ENCODE results near the gene ZNF516.
A peak's percentile ranks its signal among the peaks of the same experiment; 100 is the strongest.
"Not testable (repeated sequence)": the region's sequence is repeated elsewhere in the genome, so short reads cannot be mapped to it uniquely, and the experiment has no call there.

Gene ZNF516

DNA sequence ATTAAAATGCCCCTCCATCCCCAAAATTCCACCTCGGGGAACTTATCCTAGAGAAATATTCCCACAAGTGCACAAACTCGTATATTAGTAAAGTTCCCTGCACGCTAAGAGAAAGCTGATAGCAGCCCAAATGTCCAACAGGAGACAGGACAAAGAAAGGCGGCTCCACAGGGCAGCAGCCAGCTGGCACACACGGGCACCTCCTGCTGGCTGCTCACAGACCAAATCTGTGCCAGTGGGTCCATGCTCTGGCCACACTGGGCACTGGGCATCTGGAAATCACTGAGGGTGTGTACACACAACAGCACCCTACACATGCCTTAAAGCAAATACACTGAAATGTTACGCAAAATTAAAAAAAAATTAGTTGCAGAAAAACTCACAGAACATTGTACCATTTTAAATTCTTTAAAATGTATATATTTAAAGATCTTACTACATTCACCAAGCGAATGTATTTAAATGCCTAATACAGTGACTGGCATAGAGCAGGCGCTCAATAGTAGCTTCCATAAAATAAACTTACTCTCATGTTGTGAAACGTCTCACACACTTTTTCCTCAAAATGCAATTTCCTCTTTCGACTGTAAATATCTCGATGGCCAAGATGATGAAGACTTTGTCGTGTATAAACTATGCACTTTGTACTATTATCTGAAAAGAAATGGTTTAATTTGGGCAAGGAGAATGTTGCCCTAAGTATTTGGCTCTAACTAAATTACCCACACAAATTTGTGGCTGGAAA, 19.4 kb downstream of the ZNF516 start:
- no peak overlapping the region for H3K27ac Mint-ChIP-seq

GRCh38 chr18:76474824-76475223, 20.2 kb downstream of the ZNF516 start:
- Mint-ChIP-seq H3K27ac (no peak overlapping the region), H3K4me3 (no peak overlapping the region), H3K4me1 (ENCODE audit: low read depth) (peaks cover 44% of the 10 kb centered on the region), H3K36me3 (ENCODE audit: low read depth) (no peaks in the 10 kb centered on the region), H3K9me3 (no peaks in the 10 kb centered on the region), H3K27me3 (no peaks in the 10 kb centered on the region)
- no peak for DNase-seq

More for the DNA sequence above, 19.4 kb downstream of the ZNF516 start:
- no peaks in the 10 kb centered on the region for H3K9me3 Mint-ChIP-seq
- no peaks in the 10 kb centered on the region for H3K36me3 Mint-ChIP-seq (ENCODE audit: low read depth)
- DNase-seq: no peak
- no peaks in the 10 kb centered on the region for H3K27me3 Mint-ChIP-seq
- no peak overlapping the region for H3K4me3 Mint-ChIP-seq
- peaks cover 41% of the 10 kb centered on the region for H3K4me1 Mint-ChIP-seq (ENCODE audit: low read depth)

GRCh38 chr18:76473521-76473920, 21.5 kb downstream of the ZNF516 start:
- H3K9me3 Mint-ChIP-seq; H3K4me3 Mint-ChIP-seq; H3K36me3 Mint-ChIP-seq (ENCODE audit: low read depth); DNase-seq; H3K27me3 Mint-ChIP-seq; H3K27ac Mint-ChIP-seq: not testable (repeated sequence)
- peaks cover 48% of the 10 kb centered on the region for H3K4me1 Mint-ChIP-seq (ENCODE audit: low read depth)

GRCh38 chr18:76472829-76473228, 22.2 kb downstream of the ZNF516 start:
- no peaks in the 10 kb centered on the region for H3K27me3 Mint-ChIP-seq
- peaks cover 51% of the 10 kb centered on the region for H3K4me1 Mint-ChIP-seq (ENCODE audit: low read depth)
- no peak overlapping the region for H3K27ac Mint-ChIP-seq
- DNase-seq: no peak
- no peaks in the 10 kb centered on the region for H3K36me3 Mint-ChIP-seq (ENCODE audit: low read depth)
- no peak overlapping the region for H3K4me3 Mint-ChIP-seq
- no peaks in the 10 kb centered on the region for H3K9me3 Mint-ChIP-seq

DNA sequence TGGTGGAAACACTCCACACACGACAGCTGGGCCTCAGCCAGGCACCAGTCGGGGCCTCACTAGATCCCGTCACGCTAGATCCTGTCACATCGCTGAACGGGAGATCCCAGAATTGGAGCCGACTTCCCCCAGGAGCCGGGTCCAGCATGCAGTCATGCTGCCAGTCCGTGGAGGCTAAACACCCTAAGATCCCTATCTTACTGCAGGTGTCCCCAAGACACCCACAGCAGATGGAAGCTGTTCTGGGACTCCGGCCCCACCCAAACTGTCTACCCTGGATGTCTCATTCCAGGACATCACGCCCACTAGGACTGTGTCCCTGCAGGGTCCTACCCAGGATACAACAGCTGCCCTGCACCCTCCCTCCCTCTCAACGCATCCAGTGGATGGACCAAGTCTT, 23.4 kb downstream of the ZNF516 start:
- H3K4me1 Mint-ChIP-seq (ENCODE audit: low read depth): peaks cover 48% of the 10 kb centered on the region
- no peak for DNase-seq
- H3K27ac Mint-ChIP-seq: no peak overlapping the region
- no peaks in the 10 kb centered on the region for H3K36me3 Mint-ChIP-seq (ENCODE audit: low read depth)
- no peaks in the 10 kb centered on the region for H3K9me3 Mint-ChIP-seq
- H3K4me3 Mint-ChIP-seq: no peak overlapping the region
- no peaks in the 10 kb centered on the region for H3K27me3 Mint-ChIP-seq

- H3K27me3 Mint-ChIP-seq: no peaks in the 10 kb centered on the region
- H3K27ac Mint-ChIP-seq: peak overlapping the region; percentile 4
- H3K4me1 Mint-ChIP-seq (ENCODE audit: low read depth): peaks cover 28% of the 10 kb centered on the region
- H3K9me3 Mint-ChIP-seq: no peaks in the 10 kb centered on the region
- peak overlapping the region; percentile 69 for H3K4me3 Mint-ChIP-seq
- no peaks in the 10 kb centered on the region for H3K36me3 Mint-ChIP-seq (ENCODE audit: low read depth)
- no peak for DNase-seq
Measured at GRCh38 chr18:76468345-76469304, 26.4 kb downstream of the ZNF516 start.

DNA sequence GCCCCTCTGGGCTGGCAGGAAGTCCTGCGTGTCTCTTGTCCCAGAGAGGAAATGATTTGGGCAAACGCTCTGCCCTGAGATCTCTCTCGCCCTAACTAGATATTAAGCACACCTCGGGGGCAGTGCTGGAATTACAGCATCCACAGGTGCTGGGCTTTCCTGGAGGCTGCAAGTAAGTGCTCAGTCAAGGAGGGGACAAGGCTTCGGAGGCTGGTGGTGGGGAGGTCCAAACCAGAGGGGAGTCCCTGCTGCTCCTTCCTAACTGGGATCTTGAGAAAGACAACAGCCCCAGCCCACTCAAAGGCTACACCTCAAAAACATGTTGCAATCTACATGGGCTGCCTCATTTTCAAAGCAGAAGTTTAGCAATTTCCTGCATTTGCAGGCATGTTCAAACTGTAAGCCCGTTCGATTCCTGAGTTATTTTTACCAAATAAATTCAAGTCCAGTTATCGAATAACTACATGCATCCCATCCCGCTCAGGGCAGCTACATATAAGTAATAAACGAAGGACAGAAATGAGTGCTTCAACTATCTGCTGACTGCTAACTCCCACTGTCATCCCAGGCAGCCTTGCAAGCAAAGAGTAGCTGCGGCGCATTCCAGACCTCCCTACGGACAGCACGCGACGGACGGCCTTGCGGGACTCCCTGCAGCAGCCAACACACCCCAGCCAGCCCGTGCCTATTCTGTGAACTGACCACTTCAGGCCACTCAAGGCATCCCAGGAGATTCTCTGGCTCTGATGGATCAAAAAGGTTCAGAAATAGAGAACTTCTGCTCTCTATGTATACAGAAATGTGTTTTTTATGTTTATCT, 27.5 kb downstream of the ZNF516 start:
- Mint-ChIP-seq H3K4me3 (peak overlapping the region; percentile 69), H3K36me3 (ENCODE audit: low read depth) (no peaks in the 10 kb centered on the region), H3K9me3 (no peaks in the 10 kb centered on the region), H3K27ac (peak overlapping the region; percentile 80), H3K27me3 (no peaks in the 10 kb centered on the region), H3K4me1 (ENCODE audit: low read depth) (peaks cover 31% of the 10 kb centered on the region)
- DNase-seq: peak; percentile 53

DNA sequence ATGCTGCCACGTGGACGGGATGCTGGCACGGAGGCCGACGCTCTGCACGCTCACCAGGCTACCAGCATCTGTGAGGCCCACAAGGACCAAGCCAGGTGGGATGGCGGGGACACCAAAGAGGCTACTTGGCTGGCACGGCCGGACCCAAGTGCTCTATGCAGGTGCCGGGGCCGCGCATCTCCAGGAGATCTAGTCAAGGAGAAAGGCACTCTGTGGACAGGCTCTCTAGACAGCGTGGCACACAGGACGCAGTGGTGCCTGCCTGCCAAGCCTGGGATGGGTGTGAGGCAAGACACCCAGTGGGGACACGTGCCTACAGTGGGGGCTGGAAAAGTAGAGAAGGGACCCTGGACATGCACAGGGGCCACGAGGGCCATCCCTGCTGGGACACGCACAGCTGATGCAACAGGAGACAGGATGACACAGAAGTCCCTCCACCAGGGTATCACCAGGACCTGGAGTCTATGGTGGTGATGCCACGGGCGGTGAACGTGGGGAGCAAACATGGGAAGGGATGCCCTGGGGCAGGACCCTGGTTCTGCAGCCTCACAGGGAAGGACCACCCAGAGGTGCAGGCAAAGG, 28.5 kb downstream of the ZNF516 start:
- H3K4me3 Mint-ChIP-seq: peak overlapping the region; percentile 13

DNA sequence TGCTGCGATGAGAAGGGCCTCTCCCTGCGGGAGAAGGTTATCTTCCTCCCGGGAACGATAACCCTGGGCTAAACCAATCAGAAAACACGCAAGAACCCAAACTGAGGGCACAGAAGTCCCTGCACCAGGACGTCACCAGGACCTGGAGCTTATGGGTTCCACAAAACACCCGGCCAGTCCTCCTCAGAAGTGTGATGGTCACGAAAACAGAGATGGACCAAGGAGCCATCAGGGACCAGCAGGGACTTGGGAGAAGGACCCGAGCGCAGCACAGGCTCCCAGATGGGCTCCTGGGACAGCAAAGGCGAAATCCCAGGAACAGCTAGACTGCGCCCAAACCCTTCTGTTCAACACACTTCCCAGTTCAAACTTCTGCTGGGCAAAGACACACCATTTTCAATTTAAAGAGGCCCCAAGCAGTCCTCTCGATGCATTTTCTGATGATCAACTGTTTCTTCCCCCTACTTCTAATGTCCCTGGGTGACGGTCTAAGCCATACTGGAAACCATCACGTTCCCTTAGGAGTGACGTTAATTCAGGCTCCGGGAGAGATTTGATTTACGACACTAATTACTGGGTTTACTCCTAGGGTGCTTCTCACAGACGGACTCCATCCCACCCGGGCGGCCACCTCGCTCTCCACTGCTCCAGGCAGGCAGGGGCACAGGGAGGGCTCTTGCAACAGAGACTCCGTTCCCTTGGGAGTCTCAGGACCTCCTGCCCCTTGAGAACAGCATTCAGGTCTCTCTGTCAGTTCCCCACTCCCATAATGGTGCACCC, 29.2 kb downstream of the ZNF516 start:
- DNase-seq: peak; percentile 30
- Mint-ChIP-seq H3K27ac (no peak overlapping the region), H3K27me3 (no peaks in the 10 kb centered on the region), H3K4me3 (no peak overlapping the region), H3K4me1 (ENCODE audit: low read depth) (peaks cover 30% of the 10 kb centered on the region), H3K9me3 (no peaks in the 10 kb centered on the region), H3K36me3 (ENCODE audit: low read depth) (peaks cover 5% of the 10 kb centered on the region)

More for the DNA sequence above, 28.5 kb downstream of the ZNF516 start:
- peak; percentile 45 for DNase-seq
- H3K36me3 Mint-ChIP-seq (ENCODE audit: low read depth): peaks cover 5% of the 10 kb centered on the region
- peaks cover 31% of the 10 kb centered on the region for H3K4me1 Mint-ChIP-seq (ENCODE audit: low read depth)
- H3K9me3 Mint-ChIP-seq: no peaks in the 10 kb centered on the region
- H3K27me3 Mint-ChIP-seq: no peaks in the 10 kb centered on the region
- H3K27ac Mint-ChIP-seq: peak overlapping the region; percentile 78

DNA sequence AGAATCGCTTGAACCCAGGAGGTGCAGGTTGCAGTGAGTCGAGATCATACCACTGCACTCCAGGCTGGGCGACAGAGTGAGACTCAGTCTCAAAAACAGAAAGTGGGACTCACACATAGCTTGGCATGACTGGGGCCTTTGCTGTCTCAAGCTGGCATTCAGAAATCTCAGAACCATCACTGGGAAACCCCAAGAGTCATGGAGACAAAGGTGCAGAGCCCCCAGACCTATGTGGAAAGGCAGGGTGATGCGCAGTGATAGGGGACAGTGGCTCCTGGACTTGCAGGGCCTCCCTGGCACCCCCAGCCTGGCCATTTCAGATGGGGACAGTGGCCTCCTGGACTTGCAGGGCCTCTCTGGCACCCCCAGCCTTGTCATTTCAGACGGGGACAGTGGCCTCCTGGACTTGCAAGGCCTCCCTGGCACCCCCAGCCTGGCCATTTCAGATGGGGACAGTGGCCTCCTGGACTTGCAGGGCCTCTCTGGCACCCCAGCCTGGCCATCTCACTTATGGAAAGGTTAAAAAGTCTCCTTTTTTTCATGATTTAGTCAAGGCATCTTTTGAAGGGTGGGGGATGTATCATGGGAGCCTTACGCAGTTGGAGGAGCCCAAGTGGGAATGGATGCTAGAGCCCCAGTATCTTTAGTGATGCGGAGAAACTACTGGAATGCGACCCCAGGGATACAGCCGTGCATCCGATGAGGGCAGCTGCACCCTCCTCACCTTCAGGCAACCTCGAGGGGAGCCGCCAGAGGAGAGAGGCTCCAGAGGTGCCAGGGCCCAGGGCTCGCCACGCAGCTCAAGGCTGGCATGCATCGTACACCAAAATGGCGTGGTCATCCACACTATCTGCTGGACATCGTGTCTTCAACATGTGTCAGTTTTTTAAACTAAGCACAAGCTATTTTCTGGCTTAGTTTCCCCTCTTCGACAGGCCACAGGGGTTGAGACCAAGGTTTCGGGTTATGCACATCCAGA, 30.5 kb downstream of the ZNF516 start:
- no peak for DNase-seq
- Mint-ChIP-seq H3K4me1 (ENCODE audit: low read depth) (peaks cover 30% of the 10 kb centered on the region), H3K27ac (no peak overlapping the region), H3K36me3 (ENCODE audit: low read depth) (peaks cover 11% of the 10 kb centered on the region), H3K9me3 (no peaks in the 10 kb centered on the region), H3K27me3 (no peaks in the 10 kb centered on the region), H3K4me3 (no peak overlapping the region)

- no peaks in the 10 kb centered on the region for H3K27me3 Mint-ChIP-seq
- no peak overlapping the region for H3K27ac Mint-ChIP-seq
- DNase-seq: no peak
- no peak overlapping the region for H3K4me3 Mint-ChIP-seq
- peaks cover 11% of the 10 kb centered on the region for H3K36me3 Mint-ChIP-seq (ENCODE audit: low read depth)
- H3K9me3 Mint-ChIP-seq: no peaks in the 10 kb centered on the region
- peaks cover 27% of the 10 kb centered on the region for H3K4me1 Mint-ChIP-seq (ENCODE audit: low read depth)
Measured at GRCh38 chr18:76463872-76464271, 31.2 kb downstream of the ZNF516 start.

DNA sequence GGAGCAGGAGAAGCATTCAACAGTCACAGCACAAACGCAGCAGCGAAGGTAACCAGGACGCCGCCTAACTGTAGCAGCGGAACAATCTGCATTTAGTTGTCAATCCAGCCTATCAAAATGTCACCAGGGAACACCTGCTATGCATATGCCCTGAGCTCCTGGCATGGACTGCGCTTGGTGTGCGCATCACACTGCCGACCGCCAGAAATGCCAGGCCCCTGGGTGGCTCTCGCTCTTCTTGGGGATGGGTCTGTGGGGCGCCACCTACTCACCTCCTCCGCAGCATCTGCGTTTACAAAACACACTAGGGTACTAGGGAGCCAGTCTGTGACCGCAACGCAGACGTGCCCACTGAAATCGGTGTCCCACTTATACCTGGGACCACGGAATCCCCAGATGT, 31.7 kb downstream of the ZNF516 start:
- H3K9me3 Mint-ChIP-seq: no peaks in the 10 kb centered on the region
- H3K36me3 Mint-ChIP-seq (ENCODE audit: low read depth): peaks cover 11% of the 10 kb centered on the region
- H3K27me3 Mint-ChIP-seq: no peaks in the 10 kb centered on the region
- no peak overlapping the region for H3K27ac Mint-ChIP-seq
- peaks cover 25% of the 10 kb centered on the region for H3K4me1 Mint-ChIP-seq (ENCODE audit: low read depth)
- no peak for DNase-seq
- H3K4me3 Mint-ChIP-seq: no peak overlapping the region

DNA sequence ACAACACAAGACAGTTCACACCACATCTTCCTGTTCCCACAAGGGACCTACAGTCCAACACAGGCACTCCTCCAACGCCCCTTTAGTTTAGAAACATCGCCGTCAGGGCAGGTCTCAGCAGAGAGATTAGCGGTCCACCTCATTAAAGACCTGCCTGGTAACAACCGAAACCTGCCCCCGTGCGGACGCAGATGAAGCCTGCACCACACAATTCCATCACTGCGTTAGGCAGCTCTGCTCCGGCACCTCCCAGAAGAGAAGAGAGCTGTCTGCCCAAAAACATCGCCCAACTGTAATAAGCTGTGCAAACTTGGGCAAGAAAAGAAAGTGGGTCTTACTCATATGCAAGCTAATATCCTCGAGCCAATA, 32.7 kb downstream of the ZNF516 start:
- H3K36me3 Mint-ChIP-seq (ENCODE audit: low read depth): peaks cover 11% of the 10 kb centered on the region
- peaks cover 24% of the 10 kb centered on the region for H3K4me1 Mint-ChIP-seq (ENCODE audit: low read depth)
- no peaks in the 10 kb centered on the region for H3K9me3 Mint-ChIP-seq
- no peak for DNase-seq
- no peaks in the 10 kb centered on the region for H3K27me3 Mint-ChIP-seq
- no peak overlapping the region for H3K4me3 Mint-ChIP-seq
- no peak overlapping the region for H3K27ac Mint-ChIP-seq

All from activated T-cell treated with anti-CD3 and anti-CD28 coated beads, Interleukin-2, amount 50 U/mL, for 24 hours (primary cell).